Transverse colon (tissue), 4 donors: ENCODE data around the gene HSD11B2.
A peak's percentile ranks its signal among the peaks of the same experiment; 100 is the strongest.

Source experiments
- EP300 ChIP-seq: sonication (generic); formaldehyde crosslinking; IDR thresholded peaks from one replicate; pipeline ENCODE4 v1.6.1; 2017; ENCODE audit warnings: antibody characterized with exemption, low read depth
- POLR2A ChIP-seq: fragments of 450-650 bp; IDR thresholded peaks from one replicate; pipeline ENCODE4 v1.6.1; 2016; ENCODE audit warnings: antibody characterized with exemption, mild to moderate bottlenecking, moderate library complexity
- POLR2AphosphoS5 ChIP-seq, 3 donors: sonication (generic); formaldehyde crosslinking; IDR thresholded peaks; one replicate each; pipeline ENCODE4 v1.6.1; 2016; ENCODE audit warnings: antibody characterized with exemption in 3 of 3
- TF ChIP-seq, protein P1 (sequence below), 5 experiments: fragments of 200-600 bp in 3 of 5; fragments of 450-650 bp in 2 of 5; sonication (generic) in 3 of 5; IDR thresholded peaks; 1 replicate in 2 of 5; 2 replicates in 3 of 5; pipeline ENCODE4 v1.5.1; 2016 to 2017; ENCODE audit warnings: antibody characterized with exemption in 5 of 5, inconsistent platforms in 3 of 5, mild to moderate bottlenecking in 2 of 5, moderate library complexity in 1 of 5

DNA sequence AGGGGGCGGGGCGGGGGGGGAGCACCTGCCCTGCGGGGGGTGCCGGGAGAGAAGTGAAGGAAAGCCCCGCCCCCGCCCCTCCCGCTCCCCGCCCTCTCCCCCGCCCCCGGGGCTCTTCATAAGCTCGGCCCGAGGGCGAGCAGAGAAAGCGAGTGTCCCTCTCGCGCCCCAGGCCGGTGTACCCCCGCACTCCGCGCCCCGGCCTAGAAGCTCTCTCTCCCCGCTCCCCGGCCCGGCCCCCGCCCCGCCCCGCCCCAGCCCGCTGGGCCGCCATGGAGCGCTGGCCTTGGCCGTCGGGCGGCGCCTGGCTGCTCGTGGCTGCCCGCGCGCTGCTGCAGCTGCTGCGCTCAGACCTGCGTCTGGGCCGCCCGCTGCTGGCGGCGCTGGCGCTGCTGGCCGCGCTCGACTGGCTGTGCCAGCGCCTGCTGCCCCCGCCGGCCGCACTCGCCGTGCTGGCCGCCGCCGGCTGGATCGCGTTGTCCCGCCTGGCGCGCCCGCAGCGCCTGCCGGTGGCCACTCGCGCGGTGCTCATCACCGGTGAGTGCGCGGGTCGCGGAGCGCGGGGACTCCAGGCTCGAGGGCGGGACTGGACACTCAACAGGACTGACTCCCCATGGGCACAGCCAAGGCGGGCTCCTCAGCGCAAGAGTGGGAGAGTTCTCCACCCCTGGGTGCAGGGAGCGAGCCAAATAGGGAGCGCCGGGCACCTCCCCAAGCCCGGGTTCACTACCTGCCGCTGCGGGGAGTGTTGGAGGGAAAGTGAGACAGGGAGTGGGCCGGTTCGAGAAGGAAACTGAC, at the start of gene HSD11B2:
- TF ChIP-seq POLR2A (peak; percentile 63), POLR2AphosphoS5 (IDR thresholded peaks at IDR 0.05) (peak in 2 of 3 donors; percentile 40 to 63), EP300 (no peak)
- TF ChIP-seq, protein P1, sequence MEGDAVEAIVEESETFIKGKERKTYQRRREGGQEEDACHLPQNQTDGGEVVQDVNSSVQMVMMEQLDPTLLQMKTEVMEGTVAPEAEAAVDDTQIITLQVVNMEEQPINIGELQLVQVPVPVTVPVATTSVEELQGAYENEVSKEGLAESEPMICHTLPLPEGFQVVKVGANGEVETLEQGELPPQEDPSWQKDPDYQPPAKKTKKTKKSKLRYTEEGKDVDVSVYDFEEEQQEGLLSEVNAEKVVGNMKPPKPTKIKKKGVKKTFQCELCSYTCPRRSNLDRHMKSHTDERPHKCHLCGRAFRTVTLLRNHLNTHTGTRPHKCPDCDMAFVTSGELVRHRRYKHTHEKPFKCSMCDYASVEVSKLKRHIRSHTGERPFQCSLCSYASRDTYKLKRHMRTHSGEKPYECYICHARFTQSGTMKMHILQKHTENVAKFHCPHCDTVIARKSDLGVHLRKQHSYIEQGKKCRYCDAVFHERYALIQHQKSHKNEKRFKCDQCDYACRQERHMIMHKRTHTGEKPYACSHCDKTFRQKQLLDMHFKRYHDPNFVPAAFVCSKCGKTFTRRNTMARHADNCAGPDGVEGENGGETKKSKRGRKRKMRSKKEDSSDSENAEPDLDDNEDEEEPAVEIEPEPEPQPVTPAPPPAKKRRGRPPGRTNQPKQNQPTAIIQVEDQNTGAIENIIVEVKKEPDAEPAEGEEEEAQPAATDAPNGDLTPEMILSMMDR (IDR thresholded peaks at IDR 0.05) = no peak
